Stimulated activated CD8-positive, alpha-beta memory T cell treated with anti-CD3 and anti-CD28 coated beads, Interleukin-4, amount 100 ng/mL, for 4 hours (primary cell): ENCODE measurements around the gene THEMIS.
"Not testable (repeated sequence)": the region's sequence is repeated elsewhere in the genome, so short reads cannot be mapped to it uniquely, and the experiment has no call there.

Experiments
- DNase-seq, 2 donors: peaks; one replicate each; pipeline ENCODE4 v3.0.0-alpha.2; 2020; ENCODE audit warnings: low read depth in 2 of 2, low spot score in 1 of 2

THEMIS gene

DNA sequence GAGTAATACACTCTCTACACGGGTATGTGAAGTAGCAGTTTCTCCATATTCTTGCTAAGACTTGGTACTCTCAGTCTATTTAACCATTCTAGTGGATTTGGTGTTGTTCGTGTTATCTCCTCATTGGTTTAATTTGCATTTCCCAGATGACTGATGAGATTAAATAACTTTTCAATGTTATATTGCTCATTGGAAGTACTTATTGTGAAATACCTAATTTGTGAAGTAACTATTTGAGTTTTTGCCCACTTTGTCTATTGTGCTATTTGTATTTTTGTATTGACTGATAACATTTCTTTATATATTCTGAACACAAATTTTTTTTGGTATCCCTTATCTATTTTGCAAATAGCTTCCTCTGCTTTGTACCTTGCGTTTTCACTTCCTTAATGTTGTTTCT is 167.9 kb downstream of the THEMIS start:
- no peak for DNase-seq

GRCh38 chr6:127727260-127727953 is 173.5 kb downstream of the THEMIS start:
- DNase-seq: no peak

- no peak for DNase-seq
These were observed 175.0 kb downstream of the THEMIS start for GRCh38 chr6:127725821-127726220.

GRCh38 chr6:127718694-127719093 is 182.2 kb downstream of the THEMIS start:
- DNase-seq: no peak

- no peak for DNase-seq
These were observed 183.5 kb downstream of the THEMIS start for GRCh38 chr6:127717384-127717783.

DNA sequence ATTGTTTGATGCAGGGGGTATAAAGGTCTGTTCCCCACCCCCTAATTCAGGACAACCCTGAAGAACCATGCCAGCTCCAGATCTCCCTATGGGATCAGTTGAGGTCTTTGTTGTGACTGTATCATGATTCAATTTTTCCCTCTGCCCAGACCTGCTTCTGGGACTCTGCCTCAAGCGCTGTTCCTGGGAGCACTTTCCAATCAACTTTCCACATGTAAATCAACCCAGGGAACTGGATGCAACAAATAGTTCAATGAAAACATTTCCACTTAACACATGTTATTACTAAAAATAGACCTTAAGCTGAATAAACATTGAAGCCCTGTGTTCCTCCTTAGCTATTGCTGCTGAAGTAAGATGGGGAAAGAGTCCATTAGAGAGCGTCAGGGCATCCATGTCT is 184.4 kb downstream of the THEMIS start:
- DNase-seq: no peak

DNA sequence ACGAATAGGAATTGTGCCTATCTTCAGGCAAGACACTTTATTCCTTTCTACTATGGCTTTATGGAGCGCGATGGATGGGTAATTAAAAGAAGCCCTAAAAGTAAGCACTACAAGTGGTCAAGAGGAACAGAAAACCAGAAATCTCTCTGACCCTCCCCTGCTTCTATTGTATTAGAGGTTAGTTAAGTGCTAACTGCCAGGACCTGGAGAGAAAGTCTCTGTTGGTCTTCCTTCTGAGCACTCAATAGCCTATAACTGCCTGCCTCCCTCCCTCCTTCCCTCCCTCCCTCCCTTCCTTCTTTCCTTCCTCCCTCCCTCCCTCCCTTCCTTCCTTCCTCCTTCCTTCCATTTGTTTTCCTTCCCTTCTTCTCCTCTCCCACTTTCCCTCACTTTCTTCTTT is 190.2 kb downstream of the THEMIS start:
- DNase-seq: no peak

GRCh38 chr6:127706216-127706615 is 194.6 kb downstream of the THEMIS start:
- DNase-seq: no peak

DNA sequence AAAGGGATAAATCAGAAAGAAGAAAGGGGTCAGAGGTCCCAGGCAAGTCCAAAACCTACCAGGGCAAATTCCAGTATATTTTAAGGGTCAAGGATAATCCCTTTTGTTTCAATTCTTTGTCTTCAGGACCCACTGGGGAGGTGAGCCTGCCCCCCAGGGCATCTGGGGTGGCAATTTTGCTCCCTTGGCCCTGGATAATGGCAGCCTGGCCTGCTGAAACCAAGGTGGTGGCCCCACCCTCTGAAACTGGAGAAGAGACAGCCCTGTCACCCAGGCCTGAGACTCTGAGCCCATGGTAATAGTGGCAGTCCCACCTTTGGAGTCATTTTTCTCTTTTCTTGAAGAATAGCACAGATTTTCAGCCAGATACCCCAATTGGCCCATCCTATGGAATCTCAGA is 205.8 kb downstream of the THEMIS start:
- DNase-seq: no peak

- DNase-seq: no peak
These were observed 209.7 kb downstream of the THEMIS start for GRCh38 chr6:127691146-127691545.

DNA sequence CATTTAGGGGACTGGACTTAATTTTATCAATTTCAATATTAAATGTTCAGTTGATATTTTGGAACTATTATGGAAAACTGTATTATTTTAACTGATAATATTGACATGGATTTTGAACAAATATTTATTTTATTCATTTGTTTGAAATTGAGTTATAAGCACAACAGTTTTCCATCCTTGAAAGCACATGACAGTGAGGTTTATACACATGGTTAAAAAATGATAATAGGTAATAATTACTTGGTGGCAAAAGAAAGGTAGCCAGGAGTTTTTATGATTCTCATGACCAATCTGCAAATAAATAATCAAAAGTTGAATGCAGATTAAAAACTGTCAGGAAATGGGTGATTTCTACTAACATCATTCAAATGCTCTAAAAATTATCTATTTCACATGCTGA is 210.3 kb downstream of the THEMIS start:
- no peak for DNase-seq

GRCh38 chr6:127690092-127690491 is 210.8 kb downstream of the THEMIS start:
- no peak for DNase-seq

DNA sequence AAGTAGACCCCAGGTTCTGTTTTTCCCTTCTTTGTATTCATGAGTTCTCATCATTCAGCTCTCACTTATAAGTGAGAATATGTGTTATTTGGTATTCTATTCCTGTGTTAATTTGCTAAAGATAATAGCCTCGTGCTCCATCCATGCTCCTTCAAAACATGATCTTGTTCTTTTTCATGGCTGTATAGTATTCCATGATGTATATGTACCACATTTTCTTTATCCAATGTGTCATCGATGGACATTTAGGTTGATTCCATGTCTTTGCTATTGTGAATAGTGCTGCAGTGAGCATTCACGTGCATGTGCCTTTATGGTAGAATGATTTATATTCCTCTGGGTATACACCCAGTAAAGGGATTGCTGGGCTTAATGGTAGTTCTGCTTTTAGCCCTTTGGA is 213.4 kb downstream of the THEMIS start:
- not testable (repeated sequence) for DNase-seq

DNA sequence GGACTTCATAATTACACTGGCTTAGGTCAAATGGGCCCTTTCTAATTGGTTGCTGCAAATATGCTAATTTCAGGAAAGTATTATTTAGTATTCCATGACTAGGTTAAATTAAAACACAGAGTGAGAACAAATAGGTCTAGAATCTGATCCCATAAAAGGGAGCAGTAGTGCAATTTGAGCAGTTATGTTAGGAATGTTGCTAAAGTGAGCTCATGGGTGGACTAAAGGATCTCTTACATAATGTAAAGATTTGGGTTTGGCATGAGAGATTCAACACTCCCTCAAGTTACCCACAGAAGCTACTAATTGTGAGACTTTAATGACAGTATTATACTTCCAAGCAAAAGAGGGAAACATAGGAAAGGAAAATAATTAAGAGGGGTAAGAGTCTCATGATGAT is 214.8 kb downstream of the THEMIS start:
- no peak for DNase-seq

DNA sequence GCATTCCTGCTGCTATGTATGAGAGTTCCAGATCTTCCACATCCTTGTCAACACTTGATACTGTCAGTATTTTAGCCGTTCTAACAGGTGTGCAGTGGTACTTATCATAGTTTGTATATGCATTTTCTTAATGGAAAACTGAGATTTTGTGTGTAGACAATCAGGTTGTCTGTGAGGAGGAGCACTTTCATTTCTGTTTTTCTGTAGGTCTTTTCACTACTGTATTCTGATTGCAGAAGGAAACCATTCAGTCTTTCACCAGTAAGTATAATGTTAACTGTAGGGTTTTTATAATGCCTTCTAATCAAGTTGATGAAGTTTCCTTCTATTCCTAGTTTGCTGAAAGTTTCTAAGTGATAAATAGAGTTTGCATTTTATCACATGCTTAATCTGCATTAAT is 216.4 kb downstream of the THEMIS start:
- no peak for DNase-seq
